Activated CD8-positive, alpha-beta T cell treated with anti-CD3 and anti-CD28 coated beads, Interleukin-2, amount 10 ng/mL, durations not matched to agents 7 days and 5 days (primary cell): Measurements from ENCODE around the gene ZNF740. TPM values are rescaled to one million over a fixed set of nuclear protein-coding genes. Genes with fewer than 3 reads are reported as not detected.

ENCODE experiments used
- ATAC-seq: fragments of 150-1000 bp; cut with Tn5 transposase; one replicate; pipeline ENCODE4 v1.10.0; 2021; ENCODE audit warnings: moderate library complexity
- CTCF ChIA-PET: fragments of 350-600 bp; sonication (Branson Sonifier 250); formaldehyde crosslinking; loops from one replicate; lab custom pipeline; 2021; ENCODE audit warnings: antibody characterized with exemption; lab: Charles Lee
- POLR2A ChIA-PET: fragments of 350-600 bp; sonication (Branson Sonifier 250); formaldehyde crosslinking; loops from one replicate; lab custom pipeline; 2021; ENCODE audit warnings: antibody characterized with exemption; lab: Charles Lee
- DNase-seq: peaks from one replicate; pipeline ENCODE4 v3.0.0-alpha.2; 2020
- H3K27ac Mint-ChIP-seq: one replicate; pipeline ENCODE4 v1.8.0; 2021; ENCODE audit warnings: mild to moderate bottlenecking, mixed read lengths
- H3K27me3 Mint-ChIP-seq: one replicate; pipeline ENCODE4 v1.8.0; 2021; ENCODE audit warnings: low read depth, mixed read lengths
- H3K36me3 Mint-ChIP-seq: one replicate; pipeline ENCODE4 v1.8.0; 2021; ENCODE audit warnings: low read depth, mixed read lengths
- H3K4me1 Mint-ChIP-seq: one replicate; pipeline ENCODE4 v1.8.0; 2021; ENCODE audit warnings: low read depth, mixed read lengths
- H3K4me3 Mint-ChIP-seq: one replicate; pipeline ENCODE4 v1.8.0; 2021; ENCODE audit warnings: mild to moderate bottlenecking, mixed read lengths
- H3K9me3 Mint-ChIP-seq: one replicate; pipeline ENCODE4 v1.8.0; 2022; ENCODE audit warnings: mixed read lengths; ENCODE audit not compliant: insufficient read depth
- total RNA-seq, 2 experiments: library from RNA; stranded (reverse); gene quantifications; one replicate each; pipeline ENCODE4 v1.2.3, GENCODE V29; 2021

The ZNF740 gene
- total RNA-seq, 2 experiments from 2014 or later = 28.2 to 31.4 TPM

DNA sequence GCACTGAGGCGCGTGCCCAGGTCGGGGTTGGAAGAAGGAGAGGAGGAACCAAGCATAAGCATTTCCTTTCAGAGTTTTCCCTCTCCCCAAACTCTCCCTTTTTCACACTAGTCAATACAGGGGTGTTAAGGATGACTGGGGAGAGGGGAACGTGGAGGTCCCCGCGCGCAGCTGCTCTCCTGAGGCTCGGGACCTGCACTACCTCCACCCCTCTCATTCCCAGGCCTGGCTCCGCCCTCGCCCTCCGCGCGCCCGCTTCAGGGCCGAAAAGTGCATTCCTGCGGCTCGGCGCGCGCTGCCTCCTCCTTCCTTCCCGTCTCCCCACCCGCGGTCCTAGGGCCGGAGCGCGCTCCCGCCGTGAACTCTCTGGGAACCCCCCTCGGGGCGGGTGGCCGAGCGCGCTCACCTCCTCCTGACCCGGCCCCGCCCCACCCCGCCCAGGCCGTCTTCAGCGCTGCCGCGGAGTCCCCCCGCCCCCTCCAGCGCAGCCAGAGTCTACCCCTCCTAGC is 40.2 kb downstream of the ZNF740 start:
- Mint-ChIP-seq H3K9me3 (no peaks in the 10 kb centered on the region), H3K4me1 (peaks cover 78% of the 10 kb centered on the region), H3K4me3 (peak overlapping the region; percentile 97), H3K27me3 (no peaks in the 10 kb centered on the region), H3K36me3 (peaks cover 37% of the 10 kb centered on the region), H3K27ac (peak overlapping the region; percentile 90)
- CTCF ChIA-PET = interaction anchor here (0.7 to 15.1 kb wide), 12 partner anchors 9 to 100 kb away, joined by 4 to 401 read pairs (median 8); partner anchors contain the start of genes AAAS, ESPL1 and ITGB7
- peak; percentile 91 for DNase-seq
- POLR2A ChIA-PET = interaction anchor here (0.8 to 9.6 kb wide), 12 partner anchors 9 to 122 kb away, joined by 3 to 88 read pairs (median 6); partner anchors contain the start of genes AAAS, CSAD, ESPL1 and ITGB7
- ATAC-seq = peak; percentile 68

DNA sequence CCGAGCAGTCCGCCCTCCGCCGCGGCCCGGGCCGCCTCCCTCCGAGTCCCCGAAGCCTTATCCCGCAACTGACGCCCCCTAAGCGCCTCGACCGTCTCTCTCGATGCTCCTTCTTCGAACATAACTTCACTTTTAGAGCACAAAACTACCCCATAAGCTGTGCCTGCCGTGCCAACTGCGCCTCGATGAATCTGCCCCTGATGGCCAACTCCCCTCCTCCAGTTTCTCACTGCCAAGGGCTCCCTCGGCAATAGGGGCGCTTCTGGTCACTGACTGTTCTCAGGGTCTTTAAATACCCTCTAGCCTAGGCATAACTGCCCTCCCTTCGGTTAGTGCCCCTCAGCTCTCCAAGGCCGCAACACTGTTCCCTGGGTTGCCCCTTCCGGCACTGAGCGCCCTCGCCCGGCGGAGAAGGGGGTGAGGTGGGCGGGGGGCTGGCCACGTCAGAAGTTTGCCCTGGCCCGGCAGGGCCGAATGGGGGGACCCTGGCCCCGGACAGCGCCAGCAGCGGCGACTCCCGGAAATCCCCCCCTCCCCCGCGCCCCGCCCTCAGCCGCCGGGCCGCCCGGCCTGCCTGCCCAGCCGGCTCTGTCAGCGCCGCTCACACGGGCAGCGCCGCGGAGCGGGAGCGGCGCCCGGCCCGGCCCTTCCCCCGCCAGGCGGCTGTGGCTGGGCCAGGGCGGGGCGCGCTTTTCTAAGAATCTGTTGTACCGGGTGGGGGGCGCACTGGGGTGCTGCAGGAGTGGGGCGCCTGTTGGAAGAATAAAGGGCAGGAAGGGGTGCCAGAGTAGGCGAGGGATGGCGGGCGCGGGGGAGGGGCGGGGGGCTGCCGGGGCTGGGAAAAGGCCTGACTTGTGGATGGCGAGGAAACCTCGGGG is 40.9 kb downstream of the ZNF740 start:
- peak overlapping the region; percentile 92 for H3K27ac Mint-ChIP-seq
- ATAC-seq = peak; percentile 28
- ChIA-PET CTCF (interaction anchor here (1.0 to 15.1 kb wide), 6 partner anchors 10 to 48 kb away, joined by 4 to 401 read pairs (median 14); partner anchors contain the start of genes ESPL1 and ITGB7), POLR2A (interaction anchor here (1.0 to 9.6 kb wide), 6 partner anchors 8 to 100 kb away, joined by 3 to 88 read pairs (median 9); partner anchors contain the start of genes AAAS, ESPL1 and ITGB7)
- no peaks in the 10 kb centered on the region for H3K27me3 Mint-ChIP-seq
- H3K4me3 Mint-ChIP-seq = peak overlapping the region; percentile 97
- peaks cover 30% of the 10 kb centered on the region for H3K36me3 Mint-ChIP-seq
- peaks cover 74% of the 10 kb centered on the region for H3K4me1 Mint-ChIP-seq
- H3K9me3 Mint-ChIP-seq = no peaks in the 10 kb centered on the region
- peak; percentile 62 for DNase-seq

DNA sequence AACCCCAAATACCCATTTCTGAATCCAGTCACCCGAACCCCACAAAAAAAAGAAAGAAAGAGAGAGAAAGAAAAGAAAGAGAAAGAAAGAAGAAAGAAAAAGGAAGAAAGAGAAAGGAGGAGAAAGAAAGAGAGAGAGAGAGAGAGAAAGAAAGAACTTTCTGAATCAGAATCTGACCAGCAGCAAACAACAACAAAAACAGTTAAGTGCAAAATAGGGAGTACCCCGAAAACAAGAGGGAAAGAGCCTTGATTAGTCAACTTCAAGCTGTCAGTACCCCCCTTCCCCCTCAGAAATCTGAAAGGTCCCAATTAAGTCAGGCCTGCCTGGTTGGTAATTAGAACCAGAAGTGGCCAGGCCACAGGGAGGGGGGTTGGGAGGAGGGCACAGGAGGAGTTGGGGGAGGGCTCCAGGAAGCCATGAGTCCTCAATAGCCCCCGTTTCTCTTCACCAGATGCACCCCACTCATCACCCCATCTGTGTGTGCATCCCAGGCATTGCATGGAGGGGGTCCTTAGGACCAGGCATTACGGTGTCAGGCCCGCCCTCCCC is 41.7 kb downstream of the ZNF740 start:
- CTCF ChIA-PET = interaction anchor here (1.7 to 15.1 kb wide), 4 partner anchors 9 to 99 kb away, joined by 6 to 401 read pairs (median 10); partner anchors contain the start of genes AAAS and ESPL1
- peaks cover 28% of the 10 kb centered on the region for H3K36me3 Mint-ChIP-seq
- H3K9me3 Mint-ChIP-seq = no peaks in the 10 kb centered on the region
- H3K4me1 Mint-ChIP-seq = peaks cover 70% of the 10 kb centered on the region
- peak overlapping the region; percentile 92 for H3K27ac Mint-ChIP-seq
- DNase-seq (no peak), ATAC-seq (no peak)
- POLR2A ChIA-PET = interaction anchor here (2.1 to 9.6 kb wide), 2 partner anchors 12 to 46 kb away, joined by 11 to 88 read pairs; partner anchors contain the start of gene ESPL1
- H3K4me3 Mint-ChIP-seq = peak overlapping the region; percentile 74
- H3K27me3 Mint-ChIP-seq = no peaks in the 10 kb centered on the region

DNA sequence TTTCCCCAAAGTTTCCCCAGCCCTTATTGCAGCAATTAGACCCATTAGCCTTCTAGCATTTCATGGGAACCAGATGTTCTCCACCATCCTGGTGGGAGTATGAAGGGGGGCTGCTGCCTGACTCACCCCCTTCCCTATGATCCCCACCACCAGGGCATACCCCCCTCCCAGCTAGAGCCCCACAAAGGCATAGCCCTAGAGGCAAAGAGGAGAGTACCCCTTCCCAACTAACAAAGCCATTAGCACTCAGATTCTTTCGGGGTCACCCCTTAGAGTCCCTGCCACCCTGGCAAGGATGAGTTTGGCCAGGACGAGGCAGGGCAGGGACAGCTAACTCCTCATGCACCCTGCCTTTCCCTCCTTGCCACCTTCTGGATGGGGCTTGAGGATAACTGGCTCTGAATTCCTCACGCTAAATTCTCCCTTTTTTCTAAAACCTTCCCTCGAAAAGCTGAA is 42.3 kb downstream of the ZNF740 start:
- ATAC-seq (no peak), DNase-seq (no peak)
- Mint-ChIP-seq H3K9me3 (no peaks in the 10 kb centered on the region), H3K4me1 (peaks cover 67% of the 10 kb centered on the region), H3K27me3 (no peaks in the 10 kb centered on the region), H3K36me3 (peaks cover 26% of the 10 kb centered on the region), H3K4me3 (peak overlapping the region; percentile 74), H3K27ac (peak overlapping the region; percentile 92)
- CTCF ChIA-PET = interaction anchor here (0.9 to 2.2 kb wide), 6 partner anchors 8 to 99 kb away, joined by 3 to 14 read pairs (median 6); partner anchors contain the start of gene AAAS
- POLR2A ChIA-PET = interaction anchor here (0.9 to 2.1 kb wide), 3 partner anchors 12 to 30 kb away, joined by 3 to 11 read pairs (median 5); no protein-coding TSS in a partner anchor

DNA sequence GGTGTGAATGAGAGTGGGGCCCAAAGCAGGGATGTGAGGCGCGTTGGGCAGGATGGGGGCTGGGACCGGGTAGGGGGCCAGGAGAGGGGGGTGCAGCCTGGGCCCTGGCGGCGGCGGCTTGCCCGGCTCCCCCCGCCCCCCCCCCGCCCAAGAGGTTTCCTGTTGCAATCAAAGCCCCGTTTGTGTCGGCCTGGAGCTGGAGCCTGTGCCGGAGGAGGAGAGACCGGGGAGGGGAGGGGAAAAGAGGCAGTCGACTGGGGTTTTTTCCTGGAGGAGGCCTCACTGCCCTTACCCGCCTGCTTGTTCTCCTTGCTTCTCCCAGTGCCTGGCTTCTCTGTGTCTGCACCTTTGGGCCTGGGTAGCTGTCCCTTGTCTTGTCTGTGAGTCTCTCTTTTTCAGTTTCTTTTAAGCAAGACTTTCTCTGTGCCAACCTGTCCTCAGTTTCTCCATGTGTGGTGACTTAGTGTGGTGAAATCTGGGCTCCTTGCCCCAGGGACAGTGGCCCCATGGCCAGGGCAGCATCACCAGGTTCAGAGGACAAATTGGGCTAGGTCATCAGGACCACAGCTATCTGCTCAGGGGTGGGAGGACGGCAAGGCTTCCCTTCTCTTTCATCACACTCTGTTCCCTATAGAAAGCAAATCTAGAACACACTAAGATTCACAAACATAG is 43.0 kb downstream of the ZNF740 start:
- Mint-ChIP-seq H3K4me1 (peaks cover 66% of the 10 kb centered on the region), H3K9me3 (no peaks in the 10 kb centered on the region)

DNA sequence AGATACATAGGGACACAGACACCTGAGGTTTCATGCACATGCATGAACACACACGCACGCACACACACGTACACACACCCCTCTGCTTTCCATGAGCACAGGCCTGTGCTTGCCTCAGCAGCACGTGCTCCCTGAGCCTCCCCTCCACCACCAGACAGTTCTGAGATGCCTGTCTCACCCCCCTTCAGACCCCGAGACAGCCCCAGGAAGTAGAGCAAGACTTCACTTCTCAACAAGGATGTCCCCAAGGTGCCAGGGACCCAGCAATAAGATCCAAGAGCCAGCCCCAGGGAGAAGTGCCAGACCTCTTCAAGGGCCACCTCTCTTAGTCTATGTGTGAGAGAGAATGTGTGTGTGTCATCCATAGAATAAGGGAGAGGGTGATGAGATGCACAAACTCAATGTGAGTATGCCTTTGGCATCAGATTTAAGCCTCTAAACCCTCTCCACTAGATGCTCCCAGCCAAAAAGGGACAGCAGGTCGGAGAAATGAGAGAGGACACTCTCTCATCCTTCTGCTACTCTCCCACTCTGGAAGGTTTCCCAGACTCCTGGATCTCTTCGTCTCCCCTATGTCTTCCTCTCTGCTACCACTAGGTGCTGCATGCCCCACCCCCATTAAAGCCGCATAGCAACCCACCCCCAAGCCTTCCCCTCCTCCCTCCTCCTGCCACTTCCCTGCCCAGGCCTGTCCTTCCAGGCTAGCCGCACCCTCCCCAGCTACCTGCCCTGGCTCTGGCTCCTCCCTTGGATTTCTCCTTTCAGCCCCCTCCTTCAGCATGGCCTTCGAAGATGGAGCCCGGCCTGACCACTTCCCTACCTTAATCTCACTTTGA is 43.8 kb downstream of the ZNF740 start:
- Mint-ChIP-seq H3K27ac (peak overlapping the region; percentile 74), H3K9me3 (no peaks in the 10 kb centered on the region), H3K27me3 (no peaks in the 10 kb centered on the region), H3K4me1 (peaks cover 64% of the 10 kb centered on the region), H3K36me3 (peaks cover 15% of the 10 kb centered on the region), H3K4me3 (peak overlapping the region; percentile 52)
- ATAC-seq = no peak
- no peak for DNase-seq
- ChIA-PET CTCF (interaction anchor here (0.8 to 2.2 kb wide), 6 partner anchors 10 to 64 kb away, joined by 3 to 14 read pairs (median 5); partner anchors contain the start of gene ESPL1), POLR2A (interaction anchor here (0.9 to 2.1 kb wide), 3 partner anchors 10 to 29 kb away, joined by 3 to 11 read pairs (median 5); no protein-coding TSS in a partner anchor)

More for the DNA sequence above, 43.0 kb downstream of the ZNF740 start:
- ATAC-seq (no peak), DNase-seq (peak; percentile 53)
- peaks cover 20% of the 10 kb centered on the region for H3K36me3 Mint-ChIP-seq
- CTCF ChIA-PET = interaction anchor here (0.9 to 2.2 kb wide), 6 partner anchors 9 to 98 kb away, joined by 3 to 14 read pairs (median 6); partner anchors contain the start of gene AAAS
- H3K27me3 Mint-ChIP-seq = no peaks in the 10 kb centered on the region
- H3K4me3 Mint-ChIP-seq = peak overlapping the region; percentile 74
- POLR2A ChIA-PET = interaction anchor here (0.9 to 2.1 kb wide), 3 partner anchors 11 to 30 kb away, joined by 3 to 11 read pairs (median 5); no protein-coding TSS in a partner anchor
- H3K27ac Mint-ChIP-seq = peak overlapping the region; percentile 92

DNA sequence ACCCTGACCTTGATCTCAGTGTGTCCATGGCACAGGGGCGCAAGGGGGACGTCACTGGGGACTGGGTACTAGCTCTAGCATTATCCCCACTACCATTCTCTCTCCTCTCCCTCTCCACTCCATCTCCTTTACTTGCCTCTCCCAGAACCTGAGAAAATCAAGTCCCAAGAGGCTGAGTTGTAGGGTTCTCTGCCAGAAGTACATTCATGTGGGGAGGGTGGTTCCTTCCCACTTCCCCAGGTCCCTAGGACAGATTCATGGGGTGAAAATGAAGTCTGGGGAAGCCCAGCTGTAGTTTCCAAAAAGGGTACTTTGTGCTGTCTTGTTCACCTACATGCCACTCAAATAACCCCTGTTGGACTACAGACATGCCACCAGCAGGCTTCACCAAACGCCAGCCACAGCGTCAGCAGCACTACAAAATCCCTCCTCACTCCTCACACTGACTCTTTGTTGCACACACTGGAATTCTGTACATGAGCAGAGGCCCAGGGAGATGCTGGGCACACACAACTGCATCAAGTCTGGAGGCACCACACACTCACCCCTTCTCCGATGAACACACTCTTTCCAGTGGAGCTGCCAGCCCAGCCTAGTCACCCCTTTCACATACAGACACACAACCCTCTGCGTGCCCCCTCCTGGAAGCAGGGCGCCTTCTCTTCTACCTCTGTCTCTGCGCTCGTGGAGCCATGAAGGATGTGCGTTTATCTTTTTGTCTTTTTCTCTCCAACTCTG is 44.5 kb downstream of the ZNF740 start:
- H3K9me3 Mint-ChIP-seq = no peaks in the 10 kb centered on the region
- ATAC-seq (no peak), DNase-seq (no peak)
- peaks cover 67% of the 10 kb centered on the region for H3K4me1 Mint-ChIP-seq
- peak overlapping the region; percentile 74 for H3K27ac Mint-ChIP-seq
- H3K4me3 Mint-ChIP-seq = no peak overlapping the region
- H3K36me3 Mint-ChIP-seq = peaks cover 11% of the 10 kb centered on the region
- ChIA-PET POLR2A (no interaction called here), CTCF (interaction anchor here (0.8 to 1.9 kb wide), 4 partner anchors 11 to 65 kb away, joined by 3 to 5 read pairs (median 3); partner anchors contain the start of gene ESPL1)
- no peaks in the 10 kb centered on the region for H3K27me3 Mint-ChIP-seq

DNA sequence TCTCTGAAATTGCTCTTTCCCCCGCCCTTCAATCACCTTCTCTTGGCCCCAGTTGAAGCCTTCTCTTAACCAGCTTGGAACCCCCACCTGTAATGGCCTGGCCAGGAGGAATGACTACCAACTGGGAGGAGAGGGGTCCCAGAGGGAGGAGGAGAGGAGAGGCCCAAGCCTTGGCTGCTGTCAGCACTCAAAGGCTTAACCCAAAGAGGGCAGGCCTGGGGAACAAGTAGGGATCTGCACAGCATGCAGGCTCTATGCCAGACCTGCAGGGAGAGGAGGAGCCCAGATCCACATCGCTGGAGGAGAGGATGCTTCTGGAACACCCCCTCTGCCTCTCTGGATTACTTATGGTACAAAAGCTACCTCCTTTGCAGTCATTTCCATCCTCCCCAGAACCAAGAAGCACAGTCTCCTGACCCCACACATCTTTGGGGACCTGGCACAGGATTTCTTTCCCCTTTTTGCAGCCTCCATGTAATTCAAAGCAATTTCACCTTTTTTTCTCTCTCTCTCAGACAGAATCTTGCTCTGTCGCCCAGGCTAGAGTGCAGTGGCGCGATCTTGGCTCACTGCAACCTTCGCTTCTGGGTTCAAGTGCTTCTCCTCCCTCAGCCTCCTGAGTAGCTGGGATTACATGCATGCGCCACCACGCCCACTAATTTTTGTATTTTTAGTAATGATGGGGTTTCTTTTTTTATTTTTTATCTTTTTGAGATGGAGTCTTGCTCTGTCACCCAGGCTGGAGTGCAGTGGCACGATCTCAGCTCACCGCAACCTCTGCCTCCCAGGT is 45.3 kb downstream of the ZNF740 start:
- ChIA-PET POLR2A (no interaction called here), CTCF (interaction anchor here (0.8 to 1.9 kb wide), 4 partner anchors 11 to 66 kb away, joined by 3 to 5 read pairs (median 3); partner anchors contain the start of gene ESPL1)
- H3K4me3 Mint-ChIP-seq = no peak overlapping the region
- no peaks in the 10 kb centered on the region for H3K9me3 Mint-ChIP-seq
- DNase-seq = no peak
- H3K27ac Mint-ChIP-seq = peak overlapping the region; percentile 74
- no peaks in the 10 kb centered on the region for H3K27me3 Mint-ChIP-seq
- H3K4me1 Mint-ChIP-seq = peaks cover 66% of the 10 kb centered on the region
- peaks cover 11% of the 10 kb centered on the region for H3K36me3 Mint-ChIP-seq
- ATAC-seq = no peak

DNA sequence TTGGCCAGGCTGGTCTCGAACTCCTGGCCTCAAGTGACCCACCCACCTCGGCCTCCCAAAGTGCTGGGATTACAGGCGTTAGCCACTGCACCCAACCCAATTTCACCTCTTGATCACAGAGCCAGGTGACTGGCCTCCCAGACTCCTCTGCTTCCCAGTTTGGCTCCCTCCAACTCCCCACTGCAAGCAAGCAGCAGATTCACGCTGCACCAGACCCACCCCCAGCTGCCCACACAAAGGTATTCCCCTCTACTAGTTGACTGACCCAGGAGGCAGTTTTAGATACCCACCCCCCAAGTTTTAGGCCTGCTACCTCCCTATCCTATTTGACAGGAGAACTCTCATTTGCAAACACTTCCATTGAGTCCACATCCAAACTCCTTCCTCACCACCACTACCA is 46.3 kb downstream of the ZNF740 start:
- Mint-ChIP-seq H3K4me1 (peaks cover 70% of the 10 kb centered on the region), H3K27ac (no peak overlapping the region), H3K4me3 (no peak overlapping the region), H3K36me3 (peaks cover 11% of the 10 kb centered on the region), H3K27me3 (no peaks in the 10 kb centered on the region), H3K9me3 (no peaks in the 10 kb centered on the region)
- ChIA-PET POLR2A (no interaction called here), CTCF (interaction anchor here (1.4 kb wide), 1 partner anchor 10 kb away, joined by 3 read pairs; no protein-coding TSS in a partner anchor)
- DNase-seq (no peak), ATAC-seq (no peak)
